22Rv1 (cell line): ENCODE data around the gene NRDE2.

ENCODE experiments used
- H3K27ac ChIP-seq: fragments of 450-650 bp; 2 replicates; pipeline ENCODE4 v1.5.1; 2017
- ZFX ChIP-seq: fragments of 450-650 bp; IDR thresholded peaks from 2 replicates; pipeline ENCODE4 v1.6.1; 2017; ENCODE audit warnings: antibody characterized with exemption, borderline replicate concordance
- TF ChIP-seq, protein P1 (sequence below): fragments of 450-650 bp; IDR thresholded peaks from 2 replicates; pipeline ENCODE4 v1.5.1; 2017; ENCODE audit warnings: mild to moderate bottlenecking

NRDE2 gene

GRCh38 chr14:90302529-90303303 is 29.0 kb downstream of the NRDE2 start:
- no peak for TF ChIP-seq ZFX
- TF ChIP-seq, protein P1, sequence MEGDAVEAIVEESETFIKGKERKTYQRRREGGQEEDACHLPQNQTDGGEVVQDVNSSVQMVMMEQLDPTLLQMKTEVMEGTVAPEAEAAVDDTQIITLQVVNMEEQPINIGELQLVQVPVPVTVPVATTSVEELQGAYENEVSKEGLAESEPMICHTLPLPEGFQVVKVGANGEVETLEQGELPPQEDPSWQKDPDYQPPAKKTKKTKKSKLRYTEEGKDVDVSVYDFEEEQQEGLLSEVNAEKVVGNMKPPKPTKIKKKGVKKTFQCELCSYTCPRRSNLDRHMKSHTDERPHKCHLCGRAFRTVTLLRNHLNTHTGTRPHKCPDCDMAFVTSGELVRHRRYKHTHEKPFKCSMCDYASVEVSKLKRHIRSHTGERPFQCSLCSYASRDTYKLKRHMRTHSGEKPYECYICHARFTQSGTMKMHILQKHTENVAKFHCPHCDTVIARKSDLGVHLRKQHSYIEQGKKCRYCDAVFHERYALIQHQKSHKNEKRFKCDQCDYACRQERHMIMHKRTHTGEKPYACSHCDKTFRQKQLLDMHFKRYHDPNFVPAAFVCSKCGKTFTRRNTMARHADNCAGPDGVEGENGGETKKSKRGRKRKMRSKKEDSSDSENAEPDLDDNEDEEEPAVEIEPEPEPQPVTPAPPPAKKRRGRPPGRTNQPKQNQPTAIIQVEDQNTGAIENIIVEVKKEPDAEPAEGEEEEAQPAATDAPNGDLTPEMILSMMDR = no peak
- H3K27ac ChIP-seq = no peak overlapping the region

GRCh38 chr14:90301668-90302090 is 30.1 kb downstream of the NRDE2 start:
- no peak for TF ChIP-seq ZFX
- TF ChIP-seq, protein P1 = peak; percentile 28; the same call in 1 of the 2 replicates
- no peak overlapping the region for H3K27ac ChIP-seq

DNA sequence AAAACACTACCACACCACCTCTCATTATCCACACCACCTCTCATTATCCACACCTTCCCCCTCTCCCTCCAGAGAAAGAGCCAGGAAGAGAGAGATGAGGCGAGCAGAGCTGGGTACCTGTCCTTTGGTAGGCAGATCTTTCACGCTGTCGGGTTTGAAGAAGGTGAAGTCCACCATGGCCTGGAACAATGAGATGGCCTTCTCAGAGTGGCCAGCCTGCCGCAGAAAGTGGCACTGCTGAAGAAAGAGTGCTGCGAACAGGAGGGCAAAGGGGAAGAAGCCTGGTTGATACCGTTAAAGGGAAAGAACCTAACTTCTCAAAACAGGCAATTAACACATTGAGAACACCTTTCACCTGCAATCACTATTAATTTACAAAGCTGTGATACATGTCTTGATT is 30.6 kb downstream of the NRDE2 start:
- H3K27ac ChIP-seq = peak overlapping the region; percentile 25; the same call in 1 of the 2 replicates
- TF ChIP-seq, protein P1 = no peak
- TF ChIP-seq ZFX = no peak

DNA sequence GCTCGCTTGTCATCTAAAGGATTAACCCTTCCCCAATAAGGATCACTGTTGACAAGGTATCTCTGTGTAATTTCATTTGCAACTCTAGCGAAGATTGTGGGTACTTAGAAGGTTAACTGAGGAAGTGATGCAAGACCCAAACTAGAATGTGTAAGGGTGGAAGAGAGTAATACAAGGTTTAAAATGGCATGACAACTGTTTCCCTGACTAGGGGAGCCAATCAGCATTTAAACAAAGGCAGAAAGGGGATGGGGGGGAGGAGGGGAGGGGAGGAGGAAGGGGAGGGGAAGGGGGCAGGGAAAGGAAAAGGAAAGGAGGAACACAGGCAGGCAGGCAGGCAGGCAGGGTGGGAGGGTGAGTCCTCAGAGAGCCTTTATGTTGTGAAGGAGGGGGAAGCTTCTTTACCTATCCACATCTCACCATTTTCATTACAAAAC is 31.1 kb downstream of the NRDE2 start:
- no peak overlapping the region for H3K27ac ChIP-seq
- no peak for TF ChIP-seq ZFX
- TF ChIP-seq, protein P1 = no peak

DNA sequence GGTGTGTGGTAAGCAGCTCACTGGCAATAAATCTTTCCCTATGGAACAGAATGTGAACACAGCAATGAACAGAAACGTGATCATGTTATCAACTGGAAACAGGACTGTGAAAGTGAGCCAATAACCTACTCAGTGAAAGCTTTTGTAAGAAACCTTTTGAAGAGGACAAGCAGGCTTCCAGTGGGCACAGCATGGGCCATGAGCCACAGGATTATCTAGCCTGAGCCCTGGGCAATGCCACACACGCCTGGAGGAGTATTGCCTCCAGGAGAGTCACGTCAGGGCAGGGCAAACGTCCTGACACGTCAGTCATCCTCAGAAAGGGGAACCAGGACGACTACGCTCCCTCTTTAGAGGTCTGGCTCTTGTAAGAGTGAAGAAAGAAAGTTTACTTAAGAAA is 32.3 kb downstream of the NRDE2 start:
- TF ChIP-seq ZFX = no peak
- TF ChIP-seq, protein P1 = no peak
- H3K27ac ChIP-seq = no peak overlapping the region

DNA sequence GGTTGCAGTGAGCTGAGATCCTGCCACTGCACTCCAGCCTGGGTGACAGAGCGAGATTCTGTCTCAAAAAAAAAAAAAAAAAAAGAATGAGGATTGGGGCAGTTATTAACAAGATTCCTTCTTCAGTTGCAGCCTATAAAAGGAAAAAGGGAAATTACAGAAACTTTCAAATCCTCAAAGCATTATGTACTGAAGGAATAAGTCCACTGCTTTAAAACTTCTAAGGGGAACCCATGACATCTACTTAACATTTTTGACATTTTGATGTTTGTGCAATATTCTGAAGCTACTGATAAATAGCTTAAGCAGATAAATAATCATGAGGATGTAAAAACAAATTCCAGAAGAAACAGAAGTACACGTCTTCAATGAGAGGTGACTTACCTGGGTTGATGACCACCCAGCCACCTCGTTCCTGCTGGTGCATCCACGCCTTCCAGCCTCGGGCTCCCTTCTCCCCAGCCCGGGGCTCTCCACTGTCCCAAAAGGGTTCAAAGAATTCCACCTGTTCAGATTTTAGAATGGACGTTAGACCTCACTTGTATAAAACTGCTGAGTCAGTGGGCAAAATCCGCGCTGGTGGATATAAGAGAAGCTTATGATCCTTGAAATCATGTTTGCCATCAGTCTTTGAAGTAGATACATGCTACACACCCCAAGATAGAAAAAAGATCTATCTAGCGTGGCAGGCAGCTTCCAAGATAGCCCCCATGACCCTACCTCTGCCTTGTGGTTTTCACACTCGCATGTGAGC is 33.7 kb downstream of the NRDE2 start:
- TF ChIP-seq, protein P1 = no peak
- no peak for TF ChIP-seq ZFX
- no peak overlapping the region for H3K27ac ChIP-seq

GRCh38 chr14:90296641-90297040 is 35.1 kb downstream of the NRDE2 start:
- H3K27ac ChIP-seq = no peak overlapping the region
- TF ChIP-seq, protein P1 = no peak
- no peak for TF ChIP-seq ZFX
